ENCODE measurements around the gene SMIM29.

DNA sequence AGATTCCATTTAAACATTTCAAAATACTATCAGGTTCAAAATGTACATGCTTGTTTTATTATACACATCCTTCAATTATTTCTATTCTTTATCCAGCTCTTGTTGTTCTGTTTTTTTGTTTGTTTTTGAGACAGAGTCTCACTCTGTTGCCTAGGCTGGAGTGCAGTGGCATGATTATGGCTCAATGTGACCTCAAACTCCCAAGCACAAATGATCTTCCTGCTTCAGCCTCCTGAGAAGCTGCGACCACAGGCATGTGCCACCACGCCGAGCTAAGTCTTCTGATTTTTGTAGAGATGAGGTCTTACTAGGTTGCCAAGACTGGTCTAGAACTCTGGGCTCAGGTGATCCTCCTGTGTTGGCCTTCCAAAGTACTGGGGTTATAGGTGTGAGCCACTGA is 44.1 kb upstream of the SMIM29 start:
- TF ChIP-seq MAX (IDR thresholded peaks at IDR 0.05) = no peak
- TF ChIP-seq ELF1 (IDR thresholded peaks at IDR 0.05; ENCODE audit: borderline replicate concordance, low read depth) = no peak
